Measurements from ENCODE around the gene E2F1.
"Not testable (repeated sequence)": the region's sequence is repeated elsewhere in the genome, so short reads cannot be mapped to it uniquely, and the experiment has no call there.

Gene E2F1

DNA sequence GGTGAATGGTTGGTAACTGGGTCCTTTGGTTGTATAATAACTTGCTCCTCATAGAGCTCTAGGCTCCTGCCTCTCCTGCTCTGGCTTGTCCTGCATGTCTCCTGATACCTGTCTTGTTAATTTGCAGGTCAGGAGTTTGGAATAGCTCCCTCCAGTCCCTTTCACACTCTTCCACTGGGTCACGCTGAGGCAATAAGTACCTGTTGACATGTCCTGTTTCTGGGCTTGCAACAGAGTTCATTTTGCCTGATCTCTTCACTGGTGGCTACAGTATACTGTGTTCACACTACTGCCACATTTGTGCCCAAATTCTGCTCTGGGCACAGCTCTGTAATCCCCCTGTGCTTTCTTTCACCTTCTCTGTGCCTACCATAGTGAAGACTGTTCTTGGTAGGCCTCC is 49.4 kb downstream of the E2F1 start:
- DNase-seq (ENCODE audit: low read depth in 1 of 2, low spot score in 1 of 2), result no peak
- no peak overlapping the region for H3K4me3 ChIP-seq (replicated peaks; ENCODE audit: insufficient read depth, low read length)
- H3K27ac ChIP-seq (replicated peaks), result no peak overlapping the region
- TF ChIP-seq REST (IDR thresholded peaks at IDR 0.05; ENCODE audit: insufficient replicate concordance, low read depth) (no peak), CTCF (IDR thresholded peaks at IDR 0.05; ENCODE audit: insufficient read depth, low read length) (no peak), SPI1 (IDR thresholded peaks at IDR 0.05; ENCODE audit: borderline replicate concordance, low read depth) (no peak), GABPA (IDR thresholded peaks at IDR 0.05; ENCODE audit: low read depth) (no peak), POLR2AphosphoS5 (IDR thresholded peaks at IDR 0.05; ENCODE audit: low read depth) (no peak)
- H3K27me3 ChIP-seq (ENCODE audit: insufficient read depth, poor library complexity, severe bottlenecking), result no peaks in the 10 kb centered on the region

GRCh38 chr20:33635341-33635740 is 50.8 kb downstream of the E2F1 start:
- DNase-seq (ENCODE audit: low read depth in 1 of 2, low spot score in 1 of 2), result no peak
- no peak overlapping the region for H3K27ac ChIP-seq (replicated peaks)
- no peak for TF ChIP-seq REST (IDR thresholded peaks at IDR 0.05; ENCODE audit: insufficient replicate concordance, low read depth)
- no peak for TF ChIP-seq POLR2AphosphoS5 (IDR thresholded peaks at IDR 0.05; ENCODE audit: low read depth)
- no peak overlapping the region for H3K4me3 ChIP-seq (replicated peaks; ENCODE audit: insufficient read depth, low read length)
- no peaks in the 10 kb centered on the region for H3K27me3 ChIP-seq (ENCODE audit: insufficient read depth, poor library complexity, severe bottlenecking)

DNA sequence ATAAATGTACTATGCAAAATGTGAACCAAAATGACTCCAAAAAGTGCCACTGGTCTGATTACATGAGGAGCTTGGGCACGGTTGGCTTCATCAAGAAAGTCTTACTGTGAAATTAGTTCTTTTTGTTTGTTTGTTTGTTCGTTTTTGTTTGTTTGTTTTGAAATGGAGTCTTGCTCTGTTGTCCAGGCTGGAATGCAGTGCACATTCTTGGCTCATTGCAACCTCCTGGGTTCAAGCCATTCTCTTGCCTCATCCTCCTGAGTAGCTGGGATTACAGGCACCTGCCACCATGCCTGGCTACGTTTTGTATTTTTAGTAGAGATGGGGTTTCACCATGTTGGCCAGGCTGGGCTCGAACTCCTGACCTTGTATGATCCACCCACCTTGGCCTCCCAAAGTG is 54.3 kb downstream of the E2F1 start:
- DNase-seq (ENCODE audit: low read depth in 1 of 2, low spot score in 1 of 2); H3K27me3 ChIP-seq (ENCODE audit: insufficient read depth, poor library complexity, severe bottlenecking); H3K4me3 ChIP-seq (replicated peaks; ENCODE audit: insufficient read depth, low read length); H3K27ac ChIP-seq (replicated peaks): not testable (repeated sequence)

GRCh38 chr20:33630507-33630906 is 55.7 kb downstream of the E2F1 start:
- Histone ChIP-seq H3K27me3 (ENCODE audit: insufficient read depth, poor library complexity, severe bottlenecking) (no peaks in the 10 kb centered on the region), H3K4me3 (replicated peaks; ENCODE audit: insufficient read depth, low read length) (no peak overlapping the region), H3K27ac (replicated peaks) (no peak overlapping the region)
- TF ChIP-seq REST (IDR thresholded peaks at IDR 0.05; ENCODE audit: insufficient replicate concordance, low read depth), result no peak
- DNase-seq (ENCODE audit: low read depth in 1 of 2, low spot score in 1 of 2), result no peak

GRCh38 chr20:33629979-33630378 is 56.2 kb downstream of the E2F1 start:
- TF ChIP-seq GABPA (IDR thresholded peaks at IDR 0.05; ENCODE audit: low read depth), result no peak
- no peak for TF ChIP-seq REST (IDR thresholded peaks at IDR 0.05; ENCODE audit: insufficient replicate concordance, low read depth)
- no peak for TF ChIP-seq SPI1 (IDR thresholded peaks at IDR 0.05; ENCODE audit: borderline replicate concordance, low read depth)
- no peak for TF ChIP-seq CTCF (IDR thresholded peaks at IDR 0.05; ENCODE audit: insufficient read depth, low read length)
- no peak for TF ChIP-seq POLR2AphosphoS5 (IDR thresholded peaks at IDR 0.05; ENCODE audit: low read depth)
- no peaks in the 10 kb centered on the region for H3K27me3 ChIP-seq (ENCODE audit: insufficient read depth, poor library complexity, severe bottlenecking)
- no peak overlapping the region for H3K4me3 ChIP-seq (replicated peaks; ENCODE audit: insufficient read depth, low read length)
- no peak overlapping the region for H3K27ac ChIP-seq (replicated peaks)
- no peak for DNase-seq (ENCODE audit: low read depth in 1 of 2, low spot score in 1 of 2)

All from HL-60 (cell line).